GM12892 (cell line): ENCODE results near the gene DNAJB6.

Experiments
- DNase-seq: peaks from one replicate; pipeline ENCODE4 v3.0.0; 2011; ENCODE audit not compliant: insufficient read length
- FAIRE-seq: peaks from 2 replicates; lab custom pipeline; 2011; peaks lifted over from hg19 to GRCh38; lab: Jason Lieb, UNC
- POLR2A ChIP-seq: IDR thresholded peaks from 2 replicates; pipeline ENCODE4 v1.6.1; 2011; ENCODE audit warnings: low read depth, low read length, control low read depth
- POLR2AphosphoS5 ChIP-seq: IDR thresholded peaks from 2 replicates; pipeline ENCODE4 v1.6.1; 2011; ENCODE audit warnings: low read depth, low read length, control low read depth
- TAF1 ChIP-seq: IDR thresholded peaks from 2 replicates; pipeline ENCODE4 v1.6.1; 2011; ENCODE audit warnings: low read depth, mild to moderate bottlenecking, control low read depth, low read length, borderline replicate concordance

Gene DNAJB6

DNA sequence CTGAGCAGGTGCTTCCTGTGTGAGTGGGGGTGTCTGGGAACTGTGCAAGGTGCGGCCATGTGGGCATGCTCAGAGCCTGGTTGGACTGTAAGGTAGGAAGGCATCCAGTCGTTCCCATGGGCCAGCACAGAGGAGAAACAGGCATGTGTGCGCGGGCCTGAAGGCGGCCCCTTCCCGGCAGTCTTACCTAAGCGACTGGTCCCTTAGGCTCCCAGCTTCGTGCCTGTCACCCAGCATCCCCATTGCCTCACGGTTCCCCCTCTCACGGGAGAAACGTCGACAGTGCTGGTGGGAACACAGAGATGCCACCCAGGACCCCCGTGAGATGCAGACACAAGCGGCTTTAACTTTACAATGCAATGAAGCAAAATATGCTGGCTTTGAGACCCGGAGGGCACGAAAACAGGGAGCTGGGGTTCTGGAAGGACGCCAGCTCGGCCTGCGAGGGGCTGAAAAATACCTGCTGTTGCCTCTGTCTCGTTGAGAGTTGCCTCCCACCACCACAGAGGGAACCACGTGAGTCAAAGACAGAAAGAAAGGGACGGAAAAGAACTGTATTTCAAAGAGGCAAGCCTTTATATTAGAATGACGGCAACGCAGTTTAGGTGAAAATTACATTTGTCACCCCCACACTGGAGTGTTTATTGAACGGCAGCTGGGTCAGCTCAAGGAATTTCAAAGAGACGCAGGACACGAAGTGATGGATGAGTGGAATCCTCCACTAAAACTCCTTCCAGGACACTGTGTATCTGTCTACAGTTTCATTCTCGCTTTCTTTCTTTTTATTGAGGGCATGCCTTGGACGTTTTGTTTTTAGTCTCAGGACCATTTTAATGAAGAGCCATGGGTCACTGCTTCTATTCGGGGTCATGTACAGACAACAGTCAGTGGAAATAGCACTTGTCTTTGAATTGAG lies 128.4 kb downstream of the DNAJB6 start:
- DNase-seq (no peak), FAIRE-seq (no peak)
- TF ChIP-seq POLR2A: no peak
- TF ChIP-seq TAF1: no peak
- no peak for TF ChIP-seq POLR2AphosphoS5

DNA sequence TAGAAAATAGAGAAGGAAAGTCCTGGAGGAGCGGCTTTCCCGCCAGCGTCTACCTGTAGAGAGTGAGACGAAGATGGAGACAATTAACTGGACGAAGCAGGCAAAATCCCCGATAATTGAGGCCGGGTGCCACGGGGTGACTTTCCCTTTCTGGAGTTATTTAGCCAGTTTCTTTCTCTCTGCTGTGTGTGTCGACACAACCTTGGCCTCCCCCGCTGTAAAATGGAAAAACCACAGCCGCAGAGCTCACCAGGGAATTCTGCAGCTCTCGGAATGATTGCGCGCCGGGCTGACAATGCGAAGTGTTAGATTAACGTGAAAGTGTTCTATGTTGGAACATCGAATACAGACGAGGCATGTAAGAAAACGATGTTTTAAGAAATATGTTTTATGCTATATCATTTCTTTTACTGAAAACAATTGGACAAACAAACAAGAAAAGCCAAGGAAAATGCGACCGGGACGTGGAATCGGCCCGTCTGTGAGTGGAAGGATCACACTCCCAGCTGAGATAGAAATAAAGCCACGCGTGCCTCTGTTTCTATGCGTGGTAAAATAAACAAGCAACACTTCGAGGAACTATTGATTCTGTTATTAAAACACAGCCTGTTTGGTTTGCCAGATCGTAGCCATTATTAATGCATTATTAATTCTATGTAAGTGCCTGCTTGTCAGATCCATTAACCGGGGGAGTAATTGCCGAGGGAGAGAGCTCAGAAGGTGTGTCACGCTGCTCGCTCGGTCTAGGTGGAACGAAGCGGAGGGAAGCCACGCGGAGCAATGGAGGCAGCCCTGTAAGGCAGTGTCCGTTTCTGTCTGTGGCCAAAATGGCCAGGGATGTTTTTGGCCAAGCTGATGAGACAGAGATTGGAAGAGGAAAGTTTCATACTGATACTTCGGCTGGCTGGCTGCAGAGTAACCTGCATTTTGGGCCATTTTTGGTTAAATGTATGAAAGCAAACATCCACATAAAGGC lies 129.4 kb downstream of the DNAJB6 start:
- no peak for FAIRE-seq
- no peak for TF ChIP-seq POLR2AphosphoS5
- TF ChIP-seq POLR2A: no peak
- no peak for TF ChIP-seq TAF1
- no peak for DNase-seq

DNA sequence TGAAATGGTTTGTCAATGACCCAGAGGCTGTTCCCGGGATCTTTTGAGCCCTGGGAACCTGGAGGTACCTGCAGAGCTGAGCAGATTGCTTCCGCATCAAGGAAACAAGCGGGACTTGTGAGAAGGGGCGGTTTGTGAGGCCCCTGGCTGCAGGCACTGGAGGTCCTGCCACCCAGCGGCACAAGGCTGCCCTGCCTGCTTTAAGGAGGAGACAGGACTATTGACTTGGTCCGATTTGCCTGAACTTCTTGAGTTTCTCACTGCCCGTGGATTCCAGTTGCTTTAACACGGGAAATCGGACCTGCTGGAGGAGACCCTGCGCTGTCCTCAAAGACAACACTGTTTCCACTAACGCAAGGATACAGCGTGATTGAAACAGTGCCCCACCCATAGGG lies 130.1 kb downstream of the DNAJB6 start:
- FAIRE-seq: no peak
- TF ChIP-seq TAF1: no peak
- TF ChIP-seq POLR2AphosphoS5: no peak
- no peak for TF ChIP-seq POLR2A
- DNase-seq: no peak
